Spleen (tissue), 7 donors: ENCODE data around the gene CRYBG1.

Experiments
- CTCF ChIP-seq, 11 experiments: fragments of 200-600 bp in 7 of 11; fragments of 450-650 bp in 4 of 11; sonication (generic) in 4 of 11; IDR thresholded peaks in 8 of 11; conservative IDR thresholded peaks in 3 of 11; 1 replicate in 7 of 11; 2 replicates in 4 of 11; pipeline versions ENCODE4 v1.4.0 to v1.8.0; 2016 to 2021; ENCODE audit warnings: antibody characterized with exemption in 11 of 11, inconsistent platforms in 4 of 11, mild to moderate bottlenecking in 1 of 11
- POLR2A ChIP-seq, 3 donors: fragments of 450-650 bp; IDR thresholded peaks; one replicate each; pipeline ENCODE4 v1.5.1; 2017; ENCODE audit warnings: antibody characterized with exemption in 3 of 3, mild to moderate bottlenecking in 1 of 3
- donor health status: DM: no; HTN: no; CAD: no; lungs with moderate emphysema.
- donor health status: DM: no; HTN: no; CAD: no.
- donor health status: DM: no; HTN: no; CAD: no.

GRCh38 chr6:106453756-106454367 lies 93.3 kb downstream of the CRYBG1 start:
- TF ChIP-seq CTCF (IDR thresholded peaks at IDR 0.05 in 8 of 11, conservative IDR thresholded peaks at IDR 0.05 in 3 of 11) (no peak), POLR2A (IDR thresholded peaks at IDR 0.05) (no peak)
